ENCODE data around the gene JAG2.

Gene JAG2

GRCh38 chr14:105138021-105138541, 30.5 kb downstream of the JAG2 start:
- DNase-seq = no peak

- DNase-seq = no peak
Observed at GRCh38 chr14:105137481-105138020, 31.0 kb downstream of the JAG2 start.

GRCh38 chr14:105136401-105137322, 31.9 kb downstream of the JAG2 start:
- no peak for DNase-seq

GRCh38 chr14:105135700-105136395, 32.7 kb downstream of the JAG2 start:
- DNase-seq = no peak

GRCh38 chr14:105132921-105133654, 35.5 kb downstream of the JAG2 start:
- no peak for DNase-seq

- no peak for DNase-seq
Observed at GRCh38 chr14:105131241-105131640, 37.3 kb downstream of the JAG2 start.

GRCh38 chr14:105128059-105128458, 40.5 kb downstream of the JAG2 start:
- DNase-seq = no peak

- DNase-seq = no peak
Observed at GRCh38 chr14:105126981-105127329, 41.6 kb downstream of the JAG2 start.

GRCh38 chr14:105126126-105126980, 42.2 kb downstream of the JAG2 start:
- no peak for DNase-seq

GRCh38 chr14:105124823-105125222, 43.8 kb downstream of the JAG2 start:
- no peak for DNase-seq

GRCh38 chr14:105123981-105124765, 44.4 kb downstream of the JAG2 start:
- DNase-seq = no peak

- DNase-seq = no peak
Observed at GRCh38 chr14:105123064-105123665, 45.4 kb downstream of the JAG2 start.

GRCh38 chr14:105120056-105120455, 48.5 kb downstream of the JAG2 start:
- no peak for DNase-seq

- no peak for DNase-seq
Observed at GRCh38 chr14:105119408-105120025, 49.1 kb downstream of the JAG2 start.

- no peak for DNase-seq
Observed at GRCh38 chr14:105118646-105119407, 49.7 kb downstream of the JAG2 start.

GRCh38 chr14:105117710-105118385, 50.7 kb downstream of the JAG2 start:
- DNase-seq = no peak

- DNase-seq = no peak
Observed at GRCh38 chr14:105117257-105117646, 51.3 kb downstream of the JAG2 start.

GRCh38 chr14:105116451-105117256, 51.9 kb downstream of the JAG2 start:
- DNase-seq = no peak

Data from activated naive CD4-positive, alpha-beta T cell (primary cell).